Liver (tissue), 9 donors: ENCODE data around the gene PPFIA1. TPM values are rescaled to one million over a fixed set of nuclear protein-coding genes. Genes with fewer than 3 reads are reported as not detected.

Experiments used
- DNase-seq: peaks from one replicate; pipeline ENCODE4 v3.0.0-alpha.2; 2017; ENCODE audit warnings: low spot score
- H3K27ac ChIP-seq, 2 donors: one replicate each; pipeline ENCODE4 v1.7.0; 2013; ENCODE audit warnings: inconsistent platforms in 2 of 2, low read length in 2 of 2, control low read depth in 1 of 2, low read depth in 1 of 2, mild to moderate bottlenecking in 1 of 2
- H3K27me3 ChIP-seq, 4 donors: one replicate each; pipeline versions ENCODE4 v1.6.1 to v1.7.0; 2013; ENCODE audit warnings: low read length in 3 of 4, inconsistent platforms in 1 of 4, mild to moderate bottlenecking in 1 of 4, moderate library complexity in 1 of 4; ENCODE audit not compliant: control insufficient read depth in 4 of 4, insufficient read depth in 4 of 4
- H3K36me3 ChIP-seq, 4 donors: one replicate each; pipeline versions ENCODE4 v1.6.1 to v1.7.0; 2013; ENCODE audit warnings: low read length in 3 of 4, mild to moderate bottlenecking in 3 of 4, low read depth in 1 of 4, moderate library complexity in 1 of 4; ENCODE audit not compliant: control insufficient read depth in 4 of 4, insufficient read depth in 3 of 4
- H3K4me1 ChIP-seq, 4 donors: one replicate each; pipeline versions ENCODE4 v1.6.1 to v1.7.0; 2013; ENCODE audit warnings: low read length in 3 of 4, mild to moderate bottlenecking in 3 of 4, moderate library complexity in 1 of 4; ENCODE audit not compliant: control insufficient read depth in 4 of 4, insufficient read depth in 4 of 4
- H3K4me3 ChIP-seq, 3 donors: one replicate each; pipeline versions ENCODE4 v1.6.1 to v1.7.0; 2013; ENCODE audit warnings: low read length in 3 of 3, control low read depth in 1 of 3, low read depth in 1 of 3, mild to moderate bottlenecking in 1 of 3
- H3K9ac ChIP-seq, 2 donors: one replicate each; pipeline ENCODE4 v1.7.0; 2013; ENCODE audit warnings: low read length in 2 of 2, mild to moderate bottlenecking in 2 of 2, moderate library complexity in 2 of 2, control low read depth in 1 of 2, low read depth in 1 of 2
- H3K9me3 ChIP-seq, 4 donors: one replicate each; pipeline versions ENCODE4 v1.6.1 to v1.7.0; 2013; ENCODE audit warnings: low read length in 3 of 4; ENCODE audit not compliant: control insufficient read depth in 4 of 4
- ATF3 ChIP-seq: IDR thresholded peaks from 2 replicates; pipeline ENCODE4 v1.6.1; 2016; ENCODE audit warnings: antibody characterized with exemption
- CTCF ChIP-seq: fragments of 150-350 bp; IDR thresholded peaks from 2 replicates; pipeline ENCODE4 v1.5.1; 2017; ENCODE audit warnings: improper control_type of control experiment, low read depth, low read length; ENCODE audit not compliant: missing input control
- FOXA2 ChIP-seq: IDR thresholded peaks from 2 replicates; pipeline ENCODE4 v1.6.1; 2016; ENCODE audit warnings: antibody characterized with exemption
- GABPA ChIP-seq, 2 donors: IDR thresholded peaks in 1 of 2; conservative IDR thresholded peaks in 1 of 2; 2 replicates each; pipeline ENCODE4 v1.6.1; 2016; ENCODE audit warnings: antibody characterized with exemption in 2 of 2, mild to moderate bottlenecking in 1 of 2, moderate library complexity in 1 of 2
- HNF4A ChIP-seq, 2 donors: conservative IDR thresholded peaks; 2 replicates each; pipeline ENCODE4 v1.6.1; 2016; ENCODE audit warnings: antibody characterized with exemption in 2 of 2, mild to moderate bottlenecking in 2 of 2
- HNF4G ChIP-seq: IDR thresholded peaks from 2 replicates; pipeline ENCODE4 v1.6.1; 2016; ENCODE audit warnings: antibody characterized with exemption
- JUND ChIP-seq, 2 donors: IDR thresholded peaks; 2 replicates each; pipeline ENCODE4 v1.6.1; 2016; ENCODE audit warnings: antibody characterized with exemption in 2 of 2
- MAX ChIP-seq: IDR thresholded peaks from 2 replicates; pipeline ENCODE4 v1.6.1; 2016; ENCODE audit warnings: antibody characterized with exemption
- NR2F2 ChIP-seq: IDR thresholded peaks from 2 replicates; pipeline ENCODE4 v1.6.1; 2016; ENCODE audit warnings: antibody characterized with exemption
- REST ChIP-seq: IDR thresholded peaks from 2 replicates; pipeline ENCODE4 v1.6.1; 2016; ENCODE audit warnings: antibody characterized with exemption, mild to moderate bottlenecking
- SP1 ChIP-seq: IDR thresholded peaks from 2 replicates; pipeline ENCODE4 v1.6.1; 2018; ENCODE audit warnings: antibody characterized with exemption, mild to moderate bottlenecking
- TAF1 ChIP-seq: conservative IDR thresholded peaks from 2 replicates; pipeline ENCODE4 v1.6.1; 2016; ENCODE audit warnings: antibody characterized with exemption, mild to moderate bottlenecking
- ZBTB33 ChIP-seq: IDR thresholded peaks from 2 replicates; pipeline ENCODE4 v1.6.1; 2016; ENCODE audit warnings: antibody characterized with exemption
- WGBS: extraction: QIAGEN DNeasy Blood & Tissue Kit; methylation state at CpG from one replicate; pipeline ENCODE4 v1.1.7; 2013; 5-methylcytosine and 5-hydroxymethylcytosine counted together
- polyA plus RNA-seq, 2 donors: library from polyadenylated mRNA; stranded (reverse) in 1 of 2; unstranded in 1 of 2; fragments of 200-250 nt in 1 of 2; fragments of >200 nt in 1 of 2; fragmentation: Nextera tagmentation in 1 of 2; extraction: Ambion mirVana in 1 of 2; gene quantifications; one replicate each; pipeline versions ENCODE4 v1.2.1 to v1.2.3, GENCODE V29; 2013 to 2015
- total RNA-seq, 2 donors: library from RNA; depleted of rRNA; stranded (reverse); fragments of >200 nt; gene quantifications; one replicate each; pipeline ENCODE4 v1.2.3, GENCODE V29; 2014
- donor health status: healthy.
- donor health status: healthy.
- donor health status: healthy.
- donor health status: healthy.
- donor health status: healthy.

PPFIA1 gene
- total and polyA plus RNA-seq, 4 donors, result 9.9 to 39.6 (median 14.5) TPM

GRCh38 chr11:70307176-70307575, 36.7 kb downstream of the PPFIA1 start:
- TF ChIP-seq REST, result no peak
- H3K4me1 ChIP-seq, result no peaks in the 10 kb centered on the region
- WGBS, result 78% methylated on average over 3 of the region's 3 CpGs
- DNase-seq, result no peak
- H3K36me3 ChIP-seq, result peaks cover 0 to 3% (median under 1%) of the 10 kb centered on the region in 4 donors
- no peaks in the 10 kb centered on the region for H3K9me3 ChIP-seq
- no peak overlapping the region for H3K9ac ChIP-seq
- H3K27me3 ChIP-seq, result no peaks in the 10 kb centered on the region
- no peak overlapping the region for H3K4me3 ChIP-seq
- H3K27ac ChIP-seq, result no peak overlapping the region

GRCh38 chr11:70311616-70312015, 41.1 kb downstream of the PPFIA1 start:
- H3K36me3 ChIP-seq, result peaks cover 0 to 4% (median 0%) of the 10 kb centered on the region in 4 donors
- no peak for DNase-seq
- H3K4me1 ChIP-seq, result no peaks in the 10 kb centered on the region
- no peak overlapping the region for H3K9ac ChIP-seq
- H3K27ac ChIP-seq, result no peak overlapping the region
- TF ChIP-seq TAF1 (no peak), SP1 (no peak), ZBTB33 (no peak), NR2F2 (no peak), HNF4G (no peak), FOXA2 (no peak), JUND (IDR thresholded peaks at IDR 0.05) (no peak), HNF4A (conservative IDR thresholded peaks at IDR 0.05) (no peak), GABPA (IDR thresholded peaks at IDR 0.05 in 1 of 2, conservative IDR thresholded peaks at IDR 0.05 in 1 of 2) (no peak), CTCF (no peak), MAX (no peak), ATF3 (no peak)
- H3K9me3 ChIP-seq, result no peaks in the 10 kb centered on the region
- WGBS, result over 99% methylated on average over 4 of the region's 4 CpGs
- no peaks in the 10 kb centered on the region for H3K27me3 ChIP-seq
- H3K4me3 ChIP-seq, result no peak overlapping the region
